ENCODE measurements around the gene DGKG.

Gene DGKG

GRCh38 chr3:186367631-186368030 lies 5.6 kb upstream of the DGKG start:
- no peak for DNase-seq

- no peak for DNase-seq
Observed at GRCh38 chr3:186366206-186366605, 4.2 kb upstream of the DGKG start.

- no peak for DNase-seq
Observed at GRCh38 chr3:186365202-186365974, 3.4 kb upstream of the DGKG start.

- no peak for DNase-seq
Observed at GRCh38 chr3:186362988-186363387, 954 bp upstream of the DGKG start.

DNA sequence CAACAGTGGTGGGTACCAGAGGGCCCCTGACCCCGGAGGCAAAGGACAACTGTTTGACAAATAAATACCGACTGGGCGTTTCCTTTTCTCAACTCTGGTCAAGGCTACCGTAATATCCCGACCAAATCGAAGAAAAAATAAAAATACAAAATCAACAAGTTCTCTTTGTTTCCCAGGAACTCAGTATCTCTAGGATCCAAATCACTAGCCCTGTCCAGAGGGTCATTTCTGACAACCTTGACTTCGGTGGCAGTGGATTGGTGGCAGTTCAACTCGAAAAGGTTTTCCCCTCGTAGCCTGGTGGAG lies 456 bp upstream of the DGKG start:
- DNase-seq = no peak

- DNase-seq = no peak
Observed at GRCh38 chr3:186361246-186361761, 730 bp downstream of the DGKG start.

DNA sequence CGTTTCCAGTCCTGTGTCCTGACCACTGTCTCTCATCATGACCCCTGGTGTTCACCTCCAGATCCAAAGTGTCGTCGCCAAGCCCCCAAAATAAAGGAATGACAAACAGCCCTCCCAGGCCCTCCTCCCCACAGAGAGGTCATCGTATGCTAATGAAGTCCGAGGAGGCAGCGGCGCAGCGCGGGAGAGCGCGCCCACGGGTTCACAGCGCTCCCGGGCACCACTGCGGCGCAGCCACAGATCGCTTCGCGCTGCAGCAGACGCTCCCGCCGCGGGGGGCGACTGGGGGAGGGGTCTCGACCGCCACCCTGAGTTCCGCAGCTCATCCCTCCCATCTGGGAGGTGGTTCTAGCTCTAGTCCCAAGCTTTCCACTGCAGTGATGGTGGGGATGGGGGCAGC lies 1.3 kb downstream of the DGKG start:
- DNase-seq = no peak

GRCh38 chr3:186359078-186359477 lies 3.0 kb downstream of the DGKG start:
- no peak for DNase-seq

DNA sequence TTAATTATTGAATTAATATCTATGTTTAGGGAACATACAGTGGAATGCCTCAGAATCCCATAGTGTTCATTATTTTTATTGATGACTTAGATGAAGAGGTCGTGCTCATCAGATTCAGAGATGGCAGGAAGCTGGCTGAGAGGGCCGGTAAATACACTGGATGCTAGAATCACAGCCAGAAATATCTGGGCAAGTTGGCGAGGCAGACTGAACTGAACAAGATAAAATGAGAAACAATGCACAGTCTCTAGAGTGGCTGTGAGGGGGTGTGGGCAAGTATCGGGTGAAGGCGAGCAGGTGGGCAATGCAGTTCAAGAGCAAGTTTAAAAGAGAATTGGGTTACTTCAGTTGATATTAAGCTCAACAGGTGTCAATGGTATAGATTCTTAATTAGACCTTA lies 5.9 kb downstream of the DGKG start:
- no peak for DNase-seq

- DNase-seq = no peak
Observed at GRCh38 chr3:186354100-186354499, 7.9 kb downstream of the DGKG start.

GRCh38 chr3:186352369-186352768 lies 9.7 kb downstream of the DGKG start:
- no peak for DNase-seq

DNA sequence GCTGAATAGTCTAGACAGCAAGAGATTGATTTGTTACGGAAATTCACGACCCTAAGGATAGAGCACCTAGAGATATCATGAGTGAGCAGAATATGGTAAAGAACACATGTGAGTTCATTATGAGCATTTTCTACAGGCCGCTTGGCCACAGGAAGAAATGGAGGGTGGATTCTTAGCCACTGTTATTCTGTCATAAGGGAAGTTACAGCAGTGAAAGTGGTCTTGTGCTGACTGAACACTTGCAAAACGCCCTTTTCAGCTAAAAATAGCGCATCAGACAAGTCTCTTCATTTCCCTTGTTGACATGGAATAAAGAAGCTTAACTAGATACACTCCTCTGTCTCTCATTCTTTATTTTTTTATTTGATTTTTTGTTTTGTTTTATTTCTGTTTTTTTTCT lies 19.8 kb downstream of the DGKG start:
- no peak for DNase-seq

- DNase-seq = no peak
Observed at GRCh38 chr3:186340204-186340603, 21.8 kb downstream of the DGKG start.

- DNase-seq = no peak
Observed at GRCh38 chr3:186339180-186339918, 22.7 kb downstream of the DGKG start.

DNA sequence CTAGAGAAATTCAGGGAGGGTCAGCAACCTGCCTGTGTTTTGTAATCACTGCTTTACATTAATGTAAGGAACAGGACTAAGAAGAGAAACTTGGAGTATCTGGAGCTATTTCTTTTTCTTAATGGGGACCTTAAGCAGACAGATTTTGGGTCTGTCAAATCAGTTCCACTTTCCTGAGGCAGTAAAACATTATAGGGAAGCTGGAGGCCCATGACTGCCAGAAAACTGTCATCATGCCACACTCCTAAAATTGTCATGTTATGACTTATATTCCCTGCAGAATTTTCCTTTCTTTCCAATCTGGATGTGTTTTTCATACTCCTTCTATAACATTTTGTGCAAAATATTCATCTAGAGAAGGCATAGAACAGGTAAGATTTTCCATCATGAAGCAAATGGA lies 28.8 kb downstream of the DGKG start:
- no peak for DNase-seq

DNA sequence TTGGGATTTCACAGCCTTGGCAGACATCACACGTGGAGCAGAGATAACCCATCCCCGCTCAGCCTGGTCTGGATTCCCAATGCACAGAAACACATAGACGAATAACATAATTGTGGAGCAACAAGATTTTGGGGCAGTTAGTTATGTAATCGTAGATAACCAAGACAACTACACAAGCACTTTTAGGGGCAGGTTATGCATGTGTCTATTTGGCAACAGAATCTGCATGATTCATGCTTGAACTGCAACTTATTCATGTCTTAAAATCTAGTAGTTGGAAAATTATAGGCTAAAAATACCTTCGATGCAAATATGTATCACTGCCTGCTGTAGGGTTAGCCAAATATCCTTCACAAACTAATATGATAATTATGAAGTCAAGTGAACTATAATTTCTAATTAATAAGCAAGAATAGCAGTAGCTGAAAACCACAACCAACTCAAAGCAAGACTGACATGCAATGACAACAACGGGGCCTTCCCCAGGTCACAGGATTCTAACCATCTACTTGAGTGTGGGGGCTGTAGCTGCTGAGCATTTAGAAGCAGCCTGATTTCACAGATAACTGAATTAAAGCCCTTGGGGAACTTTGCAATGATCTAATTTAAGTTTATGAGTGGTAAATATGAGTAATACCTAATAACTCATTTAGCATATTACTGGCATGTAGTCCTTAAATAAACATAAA lies 31.1 kb downstream of the DGKG start:
- DNase-seq = no peak

GRCh38 chr3:186329589-186329988 lies 32.4 kb downstream of the DGKG start:
- DNase-seq = no peak

GRCh38 chr3:186327912-186328487 lies 34.0 kb downstream of the DGKG start:
- DNase-seq = no peak

GRCh38 chr3:186322761-186323160 lies 39.3 kb downstream of the DGKG start:
- no peak for DNase-seq

DNA sequence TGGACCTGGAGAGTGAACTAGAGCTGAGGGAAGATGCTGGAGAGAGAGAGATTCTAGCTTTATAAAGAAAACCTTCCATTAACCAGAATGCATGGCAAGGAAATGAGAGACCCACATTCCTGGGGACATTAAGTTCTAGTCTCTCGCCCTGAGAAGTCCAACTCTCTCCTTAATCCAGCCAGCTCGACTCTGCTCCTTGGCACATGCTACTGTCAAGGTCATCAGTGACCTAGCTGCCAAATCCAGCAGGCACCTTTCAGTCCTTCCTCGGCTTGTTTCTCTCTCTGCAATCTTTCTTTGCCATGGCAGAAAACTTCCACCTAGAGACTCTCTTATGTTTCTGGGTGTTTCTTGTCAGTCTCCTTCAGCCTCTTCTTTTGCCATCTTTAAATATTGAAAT lies 40.3 kb downstream of the DGKG start:
- no peak for DNase-seq

- no peak for DNase-seq
Observed at GRCh38 chr3:186320862-186321568, 41.0 kb downstream of the DGKG start.

DNA sequence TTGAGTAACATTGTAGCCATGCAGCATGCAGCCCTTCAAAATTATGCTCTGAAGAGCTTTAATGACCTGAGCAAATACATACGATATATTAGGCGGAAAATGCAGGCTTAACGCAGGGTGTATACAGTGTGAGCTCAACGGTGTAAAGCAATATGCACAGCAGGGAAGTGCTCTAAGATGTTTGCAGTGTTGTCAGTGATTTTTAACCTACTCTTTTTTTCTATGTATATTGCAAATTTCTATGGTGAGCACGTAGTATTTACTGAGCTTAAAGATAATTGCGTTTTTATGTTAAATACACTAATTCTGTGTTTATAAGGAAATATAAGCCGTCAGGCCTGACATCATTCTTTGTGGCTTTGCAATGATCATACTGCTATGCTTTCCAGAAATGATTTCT lies 42.1 kb downstream of the DGKG start:
- DNase-seq = no peak

DNA sequence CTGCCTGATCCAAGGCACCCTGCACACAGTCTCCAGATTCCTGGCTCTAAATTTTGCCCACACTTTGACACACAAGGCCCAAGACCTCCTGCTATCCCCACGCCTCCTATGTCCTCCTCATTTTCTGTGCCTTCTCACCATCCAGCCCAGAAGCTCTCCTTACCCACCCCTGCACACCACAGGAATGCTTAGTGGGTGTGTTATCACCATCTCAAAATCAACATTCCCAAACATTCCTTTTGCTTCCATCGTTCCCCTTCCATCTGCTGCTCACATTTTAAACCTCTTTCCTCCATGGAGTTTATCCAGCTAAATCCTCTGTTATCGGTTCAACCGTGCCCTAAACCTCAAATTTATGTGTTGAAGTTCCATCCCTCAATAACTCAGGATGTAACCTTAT lies 43.9 kb downstream of the DGKG start:
- DNase-seq = no peak
